Ishikawa (cell line): ENCODE results near the gene WDR38.
A peak's percentile ranks its signal among the peaks of the same experiment; 100 is the strongest.

Experiments
- EGR1 ChIP-seq: IDR thresholded peaks from 2 replicates; pipeline ENCODE4 v1.6.1; 2012
- EP300 ChIP-seq: IDR thresholded peaks from 2 replicates; pipeline ENCODE4 v1.6.1; 2012; ENCODE audit warnings: borderline replicate concordance
- FOXM1 ChIP-seq: IDR thresholded peaks from 2 replicates; pipeline ENCODE4 v1.6.1; 2012; ENCODE audit warnings: low read depth, borderline replicate concordance
- MAX ChIP-seq: IDR thresholded peaks from 2 replicates; pipeline ENCODE4 v1.6.1; 2012
- RAD21 ChIP-seq: IDR thresholded peaks from 2 replicates; pipeline ENCODE4 v1.6.1; 2012; ENCODE audit warnings: low read depth
- USF1 ChIP-seq: IDR thresholded peaks from 2 replicates; pipeline ENCODE4 v1.6.1; 2012
- YY1 ChIP-seq: IDR thresholded peaks from 2 replicates; pipeline ENCODE4 v1.6.1; 2012; ENCODE audit warnings: low read depth

DNA sequence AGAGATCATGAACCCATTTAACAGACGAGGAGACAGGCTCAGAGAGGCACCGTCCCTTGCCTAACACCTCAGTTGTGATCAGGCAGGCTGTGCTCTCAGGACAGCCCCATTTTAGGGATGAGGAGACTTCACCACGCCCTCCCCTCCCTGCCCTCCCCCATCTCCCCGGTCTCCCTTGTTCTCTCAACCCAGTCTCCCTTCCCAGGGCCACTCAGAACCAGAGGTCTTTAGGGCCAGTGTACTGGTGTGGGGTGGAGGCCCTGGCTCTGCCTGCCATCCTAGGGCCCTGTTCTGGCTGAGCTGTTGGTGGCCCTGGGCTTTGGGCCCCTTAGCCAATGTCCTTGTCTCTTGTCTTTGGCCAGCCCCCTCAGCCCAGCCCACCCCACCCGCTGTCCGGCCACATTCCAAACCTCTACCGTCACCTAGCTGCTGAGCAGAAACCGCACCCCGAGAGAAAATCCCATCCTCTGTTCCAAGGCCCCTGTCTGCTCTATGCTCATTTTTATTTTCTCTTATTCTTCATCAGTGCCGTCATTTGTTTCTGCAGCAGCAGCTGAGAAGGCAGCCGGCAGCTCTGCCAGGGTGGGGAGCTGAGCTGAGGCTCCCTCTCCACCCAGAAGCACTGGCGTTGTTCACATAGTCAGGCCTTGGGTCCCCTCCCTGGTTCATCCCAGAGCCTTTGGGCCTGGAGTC is 42.5 kb upstream of the WDR38 start:
- TF ChIP-seq YY1, result no peak
- TF ChIP-seq MAX, result no peak
- TF ChIP-seq EGR1, result no peak
- peak; percentile 57; the same call in 1 of the 2 replicates for TF ChIP-seq EP300
- peak; percentile 17; the same call in 1 of the 2 replicates for TF ChIP-seq RAD21
- no peak for TF ChIP-seq FOXM1
- no peak; the same call in 1 of the 2 replicates for TF ChIP-seq USF1
